GM12891 (cell line): ENCODE measurements around the gene ADCY1.

Experiments used
- DNase-seq: peaks from one replicate; pipeline ENCODE4 v3.0.0; 2011; ENCODE audit warnings: low spot score; ENCODE audit not compliant: insufficient read length
- FAIRE-seq: peaks from 2 replicates; lab custom pipeline; 2011; peaks lifted over from hg19 to GRCh38; lab: Jason Lieb, UNC
- PAX5 ChIP-seq: IDR thresholded peaks from 2 replicates; pipeline ENCODE4 v1.6.1; 2011; ENCODE audit warnings: low read length, moderate library complexity, mild to moderate bottlenecking; ENCODE audit not compliant: insufficient read depth, severe bottlenecking
- POLR2A ChIP-seq: IDR thresholded peaks from 2 replicates; pipeline ENCODE4 v1.6.1; 2011; ENCODE audit warnings: low read depth, low read length, control low read depth
- POLR2AphosphoS5 ChIP-seq: IDR thresholded peaks from 2 replicates; pipeline ENCODE4 v1.6.1; 2011; ENCODE audit warnings: low read depth, low read length, control low read depth
- POU2F2 ChIP-seq: IDR thresholded peaks from 2 replicates; pipeline ENCODE4 v1.6.1; 2011; ENCODE audit warnings: low read depth, mild to moderate bottlenecking, control low read depth, low read length, moderate library complexity
- SPI1 ChIP-seq: IDR thresholded peaks from 2 replicates; pipeline ENCODE4 v1.6.1; 2011; ENCODE audit warnings: low read depth, low read length, control low read depth
- TAF1 ChIP-seq: IDR thresholded peaks from 2 replicates; pipeline ENCODE4 v1.6.1; 2011; ENCODE audit warnings: low read depth, low read length, control low read depth

Gene ADCY1

GRCh38 chr7:45656431-45656830 is 82.3 kb downstream of the ADCY1 start:
- TF ChIP-seq TAF1 (no peak), POLR2A (no peak), SPI1 (no peak), PAX5 (no peak), POU2F2 (no peak), POLR2AphosphoS5 (no peak)
- DNase-seq, result no peak
- no peak for FAIRE-seq

DNA sequence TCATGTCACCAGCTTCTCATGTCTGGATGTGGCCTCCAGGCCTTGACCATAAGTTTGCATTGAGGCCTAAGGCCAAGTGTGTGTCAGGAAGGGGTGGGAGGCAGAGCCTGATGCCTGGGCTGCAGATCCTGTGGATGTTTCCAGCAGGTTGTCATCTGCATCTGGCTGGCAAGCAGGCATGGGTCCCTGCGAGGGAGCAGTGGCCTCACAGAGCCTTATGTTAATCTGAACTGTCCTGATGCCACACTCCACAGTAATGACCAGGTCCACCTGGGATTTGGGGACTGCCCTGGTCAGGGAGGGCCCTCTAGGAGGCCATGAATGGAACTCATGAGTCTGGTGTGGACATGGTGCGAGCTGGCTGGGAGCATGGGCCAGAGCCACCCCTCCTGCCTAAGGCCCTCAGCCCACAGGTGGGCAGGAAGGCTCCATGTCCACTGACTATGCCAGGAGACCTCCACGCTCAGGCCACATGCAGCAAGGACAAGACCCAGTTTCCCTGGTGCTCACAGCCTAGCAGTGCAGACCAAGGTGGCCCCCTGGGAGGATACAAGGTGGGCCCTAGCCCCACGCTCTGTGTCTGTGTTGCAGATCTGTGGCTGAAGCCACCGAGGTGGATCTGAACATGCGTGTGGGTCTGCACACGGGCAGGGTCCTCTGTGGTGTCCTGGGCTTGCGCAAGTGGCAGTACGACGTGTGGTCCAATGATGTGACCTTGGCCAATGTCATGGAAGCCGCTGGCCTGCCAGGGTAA is 83.1 kb downstream of the ADCY1 start:
- FAIRE-seq, result no peak
- TF ChIP-seq POU2F2, result no peak
- no peak for TF ChIP-seq POLR2A
- no peak for TF ChIP-seq POLR2AphosphoS5
- no peak for TF ChIP-seq SPI1
- no peak for TF ChIP-seq PAX5
- TF ChIP-seq TAF1, result no peak

GRCh38 chr7:45657890-45658715 is 83.9 kb downstream of the ADCY1 start:
- TF ChIP-seq POLR2A, result no peak
- TF ChIP-seq PAX5, result no peak
- no peak for TF ChIP-seq SPI1
- TF ChIP-seq TAF1, result no peak
- no peak for TF ChIP-seq POLR2AphosphoS5
- DNase-seq (no peak), FAIRE-seq (no peak)

More for the DNA sequence above, 83.1 kb downstream of the ADCY1 start:
- no peak for DNase-seq

DNA sequence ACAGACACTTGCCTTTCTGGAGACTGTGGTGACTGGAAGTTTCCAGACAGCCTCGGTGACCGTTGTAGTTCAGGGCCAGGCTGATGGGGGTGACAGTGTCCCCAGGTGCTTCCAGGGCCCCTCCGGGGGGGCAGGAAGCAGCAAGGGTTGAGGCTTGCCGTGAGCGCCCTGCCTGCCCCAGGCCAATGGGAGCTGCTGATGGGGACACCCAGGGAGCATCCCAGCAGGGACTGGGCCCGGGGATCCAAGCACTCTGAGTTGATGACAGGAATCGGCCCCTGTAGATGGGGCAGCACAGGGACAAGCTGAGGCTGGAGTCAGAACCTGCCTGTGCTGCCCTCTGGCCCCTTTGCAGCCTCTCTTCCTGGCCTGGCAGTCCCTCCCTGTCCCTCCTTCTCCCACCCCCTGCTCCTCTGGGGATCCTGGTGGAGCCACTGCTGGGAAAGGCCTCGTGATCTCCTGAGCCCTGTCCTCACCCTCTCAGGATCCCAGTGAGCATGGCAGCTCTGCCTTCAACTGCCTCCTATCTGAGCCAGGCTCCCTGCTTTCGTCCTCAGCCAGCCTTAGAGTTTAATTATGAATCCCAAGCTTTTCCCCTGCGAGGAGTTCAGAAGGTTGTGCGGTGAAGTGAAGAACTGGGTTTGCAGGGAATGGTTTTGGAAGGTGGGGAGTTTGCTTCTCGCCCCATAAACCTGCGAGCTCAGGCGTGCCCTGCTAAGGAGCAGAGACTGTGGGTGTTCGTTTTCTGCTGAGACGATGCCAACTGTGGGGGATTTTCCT is 84.7 kb downstream of the ADCY1 start:
- DNase-seq, result no peak
- TF ChIP-seq POLR2A (no peak), PAX5 (no peak), POLR2AphosphoS5 (no peak), POU2F2 (no peak), SPI1 (no peak)
- FAIRE-seq, result no peak

GRCh38 chr7:45659496-45660139 is 85.5 kb downstream of the ADCY1 start:
- FAIRE-seq (no peak), DNase-seq (no peak)
- TF ChIP-seq POLR2AphosphoS5, result no peak
- no peak for TF ChIP-seq POLR2A
- no peak for TF ChIP-seq POU2F2
- TF ChIP-seq SPI1, result no peak
- no peak for TF ChIP-seq PAX5

DNA sequence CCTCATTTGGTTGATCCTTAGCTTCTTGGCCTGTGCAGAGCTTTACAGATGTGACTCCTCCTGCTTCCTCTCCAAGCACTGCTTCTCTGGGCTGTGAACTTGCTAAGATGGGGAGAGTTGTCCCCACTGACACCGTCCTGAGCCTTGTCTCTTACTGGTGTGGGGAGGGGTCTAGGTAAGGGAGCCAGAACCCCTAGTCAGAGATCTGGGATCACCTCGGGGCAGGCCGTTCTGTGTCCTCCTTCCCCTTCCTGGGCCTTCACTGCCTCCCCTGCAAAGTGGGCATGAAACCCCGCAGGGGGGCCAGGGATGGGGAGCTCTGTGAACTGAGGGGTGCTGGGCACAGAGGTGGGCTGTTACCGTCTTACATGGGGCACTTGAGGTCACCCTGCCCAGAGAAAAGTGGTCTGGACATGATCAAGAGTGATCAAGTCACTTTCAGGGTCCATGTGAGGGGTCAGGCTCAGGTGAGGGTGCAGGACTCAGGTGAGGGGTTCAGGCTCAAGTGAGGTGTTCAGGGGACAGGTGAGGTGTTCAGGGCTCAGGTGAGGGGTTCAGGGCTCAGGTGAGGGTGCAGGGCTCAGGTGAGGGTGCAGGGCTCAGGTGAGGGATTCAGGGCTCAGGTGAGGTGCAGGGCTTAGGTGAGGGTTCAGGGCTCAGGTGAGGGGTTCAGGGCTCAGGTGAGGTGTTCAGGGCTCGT is 86.2 kb downstream of the ADCY1 start:
- FAIRE-seq, result no peak
- TF ChIP-seq POLR2A (no peak), TAF1 (no peak), SPI1 (no peak), POU2F2 (no peak), POLR2AphosphoS5 (no peak), PAX5 (no peak)
- DNase-seq, result no peak

GRCh38 chr7:45660901-45661211 is 86.7 kb downstream of the ADCY1 start:
- no peak for DNase-seq
- FAIRE-seq, result no peak
- TF ChIP-seq POLR2AphosphoS5, result no peak
- no peak for TF ChIP-seq POU2F2
- TF ChIP-seq PAX5, result no peak
- TF ChIP-seq SPI1, result no peak
- TF ChIP-seq POLR2A, result no peak
- no peak for TF ChIP-seq TAF1

DNA sequence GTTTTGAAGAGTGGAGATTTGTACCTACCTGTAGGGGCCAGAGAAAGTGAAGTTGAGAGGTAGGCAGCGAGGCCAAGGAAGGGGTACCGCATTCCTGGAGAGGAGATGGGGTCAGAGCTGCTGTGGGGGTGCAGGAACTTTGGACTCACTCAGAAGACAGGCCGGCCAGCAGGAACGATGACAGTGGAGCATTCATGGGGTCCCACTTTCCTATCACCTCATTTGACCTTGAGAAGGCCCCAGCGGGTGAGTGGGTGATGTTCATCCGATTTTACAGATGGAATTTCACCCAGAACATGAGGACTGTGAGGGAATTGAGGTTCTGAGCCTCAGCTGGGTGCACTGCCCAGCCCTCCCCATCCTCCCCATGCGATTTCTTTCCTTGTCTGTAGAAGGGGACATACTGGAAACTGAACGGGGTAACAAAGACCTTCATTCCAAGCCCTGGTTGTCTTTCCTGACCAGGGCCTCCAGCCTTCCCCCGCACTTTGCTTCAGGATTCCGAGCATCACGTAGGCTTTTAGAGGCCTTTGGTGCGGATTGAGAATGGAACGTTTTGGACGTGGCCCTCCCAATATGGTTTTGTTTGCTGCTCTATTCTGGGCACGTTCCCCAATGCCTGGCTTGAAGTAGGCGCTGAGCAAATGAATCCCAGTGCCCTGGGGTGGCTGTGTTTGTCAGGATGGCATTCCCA is 87.3 kb downstream of the ADCY1 start:
- no peak for TF ChIP-seq POU2F2
- no peak for TF ChIP-seq POLR2A
- TF ChIP-seq PAX5, result no peak
- TF ChIP-seq POLR2AphosphoS5, result no peak
- TF ChIP-seq TAF1, result no peak
- TF ChIP-seq SPI1, result no peak
- no peak for FAIRE-seq

More for the DNA sequence above, 87.3 kb downstream of the ADCY1 start:
- DNase-seq, result no peak
